Activated CD4-positive, alpha-beta memory T cell treated with anti-CD3 and anti-CD28 coated beads, Interleukin-2, amount 10 ng/mL, durations not matched to agents 7 days and 5 days (primary cell): ENCODE data around the gene RBM44. TPM values are rescaled to one million over a fixed set of nuclear protein-coding genes. Genes with fewer than 3 reads are reported as not detected.

Experiments
- total RNA-seq, 2 experiments: library from RNA; stranded (reverse); gene quantifications; one replicate each; pipeline ENCODE4 v1.2.3, GENCODE V29; 2021

RBM44 gene
- total RNA-seq, 2 experiments from 2014 or later: 0.75 to 0.93 TPM

Other genes with a start within 250 kb of the RBM44 start
- gene PRLH, start 232.2 kb upstream of the RBM44 start, total RNA-seq: not detected
- gene RAB17, start 208.0 kb upstream of the RBM44 start, total RNA-seq: not detected
- gene LRRFIP1, start 171.2 kb upstream of the RBM44 start, total RNA-seq: 100 to 1,000 TPM; 242 to 248 TPM
- gene RAMP1, start 60.8 kb downstream of the RBM44 start, total RNA-seq: 1 to 10 TPM; 8.1 to 9.6 TPM
- 10 to 100 TPM; 77.5 to 82.7 TPM for gene UBE2F, start 168.2 kb downstream of the RBM44 start, total RNA-seq